PFSK-1 (cell line): ENCODE measurements around the gene CTSE.

Experiments
- POLR2AphosphoS5 ChIP-seq: IDR thresholded peaks from 2 replicates; pipeline ENCODE4 v1.6.1; 2012; ENCODE audit warnings: low read depth, mild to moderate bottlenecking, control low read depth, low read length, moderate library complexity
- SIN3A ChIP-seq: IDR thresholded peaks from 2 replicates; pipeline ENCODE4 v1.6.1; 2012; ENCODE audit warnings: mild to moderate bottlenecking, low read length, moderate library complexity, borderline replicate concordance; ENCODE audit not compliant: insufficient read depth
- TF ChIP-seq, protein P1 (sequence below), 2 experiments: IDR thresholded peaks; 2 replicates each; pipeline versions ENCODE4 v1.6.1 to v1.8.0; 2011 to 2012; ENCODE audit warnings: low read depth in 2 of 2, low read length in 2 of 2, control low read depth in 1 of 2, inconsistent platforms in 1 of 2, mild to moderate bottlenecking in 1 of 2, moderate library complexity in 1 of 2; ENCODE audit not compliant: insufficient read depth in 1 of 2

DNA sequence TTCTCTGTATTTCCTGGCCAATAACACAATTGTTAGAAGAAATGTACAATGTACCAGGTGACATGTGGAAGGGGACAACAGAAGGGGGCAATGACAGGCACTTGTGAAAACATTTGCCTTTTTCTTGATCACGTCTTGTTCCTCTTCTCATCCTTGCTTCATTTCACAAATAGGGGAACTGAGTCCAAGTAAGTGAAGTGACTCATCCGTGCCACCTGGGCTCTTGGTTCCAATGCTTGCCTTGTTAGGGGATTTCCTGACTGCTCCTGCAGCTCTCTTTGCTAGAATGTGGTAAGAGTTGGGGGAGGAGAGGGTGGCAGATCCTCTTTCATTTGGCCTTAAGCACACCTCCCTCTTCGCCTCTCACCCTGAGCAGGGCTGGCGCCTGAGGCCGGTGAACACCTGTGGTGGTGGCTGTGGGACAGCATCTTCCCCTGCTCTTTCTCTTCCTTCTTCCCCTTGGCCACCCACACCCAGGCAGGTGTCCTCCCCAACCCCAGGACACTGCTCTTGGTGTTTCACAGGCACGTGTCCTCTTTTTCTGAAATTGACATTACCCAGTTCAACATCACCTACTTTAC lies 27.1 kb upstream of the CTSE start:
- no peak for TF ChIP-seq POLR2AphosphoS5
- TF ChIP-seq SIN3A: no peak
- TF ChIP-seq, protein P1, sequence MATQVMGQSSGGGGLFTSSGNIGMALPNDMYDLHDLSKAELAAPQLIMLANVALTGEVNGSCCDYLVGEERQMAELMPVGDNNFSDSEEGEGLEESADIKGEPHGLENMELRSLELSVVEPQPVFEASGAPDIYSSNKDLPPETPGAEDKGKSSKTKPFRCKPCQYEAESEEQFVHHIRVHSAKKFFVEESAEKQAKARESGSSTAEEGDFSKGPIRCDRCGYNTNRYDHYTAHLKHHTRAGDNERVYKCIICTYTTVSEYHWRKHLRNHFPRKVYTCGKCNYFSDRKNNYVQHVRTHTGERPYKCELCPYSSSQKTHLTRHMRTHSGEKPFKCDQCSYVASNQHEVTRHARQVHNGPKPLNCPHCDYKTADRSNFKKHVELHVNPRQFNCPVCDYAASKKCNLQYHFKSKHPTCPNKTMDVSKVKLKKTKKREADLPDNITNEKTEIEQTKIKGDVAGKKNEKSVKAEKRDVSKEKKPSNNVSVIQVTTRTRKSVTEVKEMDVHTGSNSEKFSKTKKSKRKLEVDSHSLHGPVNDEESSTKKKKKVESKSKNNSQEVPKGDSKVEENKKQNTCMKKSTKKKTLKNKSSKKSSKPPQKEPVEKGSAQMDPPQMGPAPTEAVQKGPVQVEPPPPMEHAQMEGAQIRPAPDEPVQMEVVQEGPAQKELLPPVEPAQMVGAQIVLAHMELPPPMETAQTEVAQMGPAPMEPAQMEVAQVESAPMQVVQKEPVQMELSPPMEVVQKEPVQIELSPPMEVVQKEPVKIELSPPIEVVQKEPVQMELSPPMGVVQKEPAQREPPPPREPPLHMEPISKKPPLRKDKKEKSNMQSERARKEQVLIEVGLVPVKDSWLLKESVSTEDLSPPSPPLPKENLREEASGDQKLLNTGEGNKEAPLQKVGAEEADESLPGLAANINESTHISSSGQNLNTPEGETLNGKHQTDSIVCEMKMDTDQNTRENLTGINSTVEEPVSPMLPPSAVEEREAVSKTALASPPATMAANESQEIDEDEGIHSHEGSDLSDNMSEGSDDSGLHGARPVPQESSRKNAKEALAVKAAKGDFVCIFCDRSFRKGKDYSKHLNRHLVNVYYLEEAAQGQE (IDR thresholded peaks at IDR 0.05; ENCODE audit: insufficient read depth in 1 of 2, low read depth in 2 of 2, low read length in 2 of 2): no peak
